AG04450 (cell line): ENCODE results near the gene STKLD1. TPM values are rescaled to one million over a fixed set of nuclear protein-coding genes. Genes with fewer than 3 reads are reported as not detected.
"Not testable (repeated sequence)": the region's sequence is repeated elsewhere in the genome, so short reads cannot be mapped to it uniquely, and the experiment has no call there.

Source experiments
- CTCF ChIA-PET: fragments of 300-600, 350-600 bp; formaldehyde crosslinking; extraction: SDS; loops from one replicate; lab custom pipeline; 2022; ENCODE audit warnings: antibody characterized with exemption, inconsistent platforms; lab: Charles Lee
- POLR2A ChIA-PET: fragments of 350-600 bp; formaldehyde crosslinking; extraction: SDS; loops from one replicate; lab custom pipeline; 2021; ENCODE audit warnings: antibody characterized with exemption, inconsistent platforms; lab: Yijun Ruan, JAX
- DNase-seq: peaks from one replicate; pipeline ENCODE4 v3.0.0-alpha.2; 2011; ENCODE audit warnings: low read depth, low spot score
- H3K27ac ChIP-seq: one replicate; pipeline ENCODE4 v1.5.1; 2012; ENCODE audit warnings: low read depth, low read length, control low read depth
- H3K27me3 ChIP-seq: one replicate; pipeline ENCODE4 v1.6.0; 2012; ENCODE audit warnings: low read length; ENCODE audit not compliant: control insufficient read depth, insufficient read depth
- H3K4me3 ChIP-seq: 2 replicates; pipeline ENCODE4 v1.5.1; 2011; ENCODE audit warnings: mild to moderate bottlenecking, low read depth, low read length, control low read depth
- H3K9me3 ChIP-seq: 2 replicates; pipeline ENCODE4 v1.5.1; 2012; ENCODE audit warnings: low read length; ENCODE audit not compliant: control insufficient read depth, insufficient read depth
- CTCF ChIP-seq: IDR thresholded peaks from 2 replicates; pipeline ENCODE4 v1.5.1; 2011; ENCODE audit warnings: low read depth, low read length, control low read depth, inconsistent platforms
- polyA plus RNA-seq: library from polyadenylated mRNA; depleted of rRNA; stranded (reverse); fragments of >200 nt; gene quantifications from 2 replicates; pipeline ENCODE4 v1.2.3, GENCODE V29; 2011

STKLD1 gene
- polyA plus RNA-seq, 1 experiment, result 0.95 TPM

- ChIA-PET POLR2A (interaction anchor here (1.8 kb wide), 1 partner anchor 8 kb away, joined by 11 read pairs; no protein-coding TSS in a partner anchor), CTCF (interaction anchor here (0.6 to 1.1 kb wide), 2 partner anchors 13 to 19 kb away, joined by 3 to 5 read pairs; no protein-coding TSS in a partner anchor)
- Histone ChIP-seq H3K27ac (no peak overlapping the region), H3K27me3 (no peaks in the 10 kb centered on the region), H3K4me3 (no peak overlapping the region), H3K9me3 (no peaks in the 10 kb centered on the region; the same call in 1 of the 2 replicates)
- DNase-seq, result no peak
- TF ChIP-seq CTCF, result no peak
Measured at GRCh38 chr9:133370685-133371084, 5.5 kb upstream of the STKLD1 start.

GRCh38 chr9:133371261-133371711 lies 4.9 kb upstream of the STKLD1 start:
- Histone ChIP-seq H3K27me3 (no peaks in the 10 kb centered on the region), H3K27ac (peak overlapping the region; percentile 42), H3K9me3 (no peaks in the 10 kb centered on the region; the same call in 1 of the 2 replicates), H3K4me3 (no peak overlapping the region)
- DNase-seq, result no peak
- CTCF ChIA-PET, result interaction anchor here (0.6 to 1.1 kb wide), 2 partner anchors 14 to 20 kb away, joined by 3 to 5 read pairs; no protein-coding TSS in a partner anchor
- TF ChIP-seq CTCF, result no peak
- POLR2A ChIA-PET, result interaction anchor here (1.5 to 2.1 kb wide), 3 partner anchors 8 to 23 kb away, joined by 7 to 11 read pairs (median 9); partner anchors contain the start of genes MED22 and RPL7A

- no peak overlapping the region for H3K4me3 ChIP-seq
- no peak overlapping the region for H3K27ac ChIP-seq
- CTCF ChIA-PET, result no interaction called here
- H3K9me3 ChIP-seq, result no peaks in the 10 kb centered on the region; the same call in 1 of the 2 replicates
- no peaks in the 10 kb centered on the region for H3K27me3 ChIP-seq
- DNase-seq, result no peak
- TF ChIP-seq CTCF, result no peak
- POLR2A ChIA-PET, result interaction anchor here (0.6 to 2.1 kb wide), 4 partner anchors 9 to 763 kb away, joined by 3 to 11 read pairs (median 8); partner anchors contain the start of genes MED22 and RPL7A
Measured at GRCh38 chr9:133372144-133372543, 4.0 kb upstream of the STKLD1 start.

GRCh38 chr9:133374612-133375115 lies 1.5 kb upstream of the STKLD1 start:
- ChIA-PET POLR2A (interaction anchor here (0.6 to 1.9 kb wide), 5 partner anchors 11 to 986 kb away, joined by 3 to 9 read pairs (median 7); partner anchors contain the start of genes MED22, RPL7A, SURF1 and SURF2), CTCF (no interaction called here)
- Histone ChIP-seq H3K27me3 (no peaks in the 10 kb centered on the region), H3K27ac (peak overlapping the region; percentile 80), H3K9me3 (peaks cover 6% of the 10 kb centered on the region), H3K4me3 (peak overlapping the region; percentile 73)
- TF ChIP-seq CTCF, result no peak
- no peak for DNase-seq

DNA sequence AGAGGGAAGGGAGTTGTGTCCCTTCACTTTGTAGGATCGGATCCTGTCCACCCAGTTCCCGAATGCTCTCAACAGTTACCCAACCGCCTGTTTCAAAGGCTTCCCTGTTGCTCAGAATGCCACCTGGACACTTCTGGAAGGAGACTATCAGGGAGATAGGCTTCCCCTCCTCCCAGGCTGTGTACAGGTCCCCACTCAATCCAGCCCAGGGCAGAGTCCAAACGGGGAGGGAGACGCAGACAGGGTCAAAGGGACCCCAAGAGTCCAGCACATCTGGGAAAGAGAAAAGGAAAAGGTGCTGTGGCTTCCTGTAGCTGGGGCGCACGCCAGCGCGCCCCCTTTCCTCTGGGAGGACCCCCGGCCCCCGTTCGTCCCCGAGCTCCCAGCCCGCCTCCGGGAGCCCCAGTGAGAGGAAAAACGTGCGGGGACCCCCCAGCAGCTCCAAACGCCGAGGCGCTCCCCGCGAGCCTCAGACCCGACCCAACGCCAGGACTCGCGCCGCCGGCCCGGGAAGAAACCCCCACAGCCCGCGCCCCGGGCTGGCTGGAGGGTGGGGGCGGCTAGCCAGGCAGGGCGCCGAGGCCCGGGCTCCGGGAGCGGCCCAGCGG lies 946 bp upstream of the STKLD1 start:
- H3K27me3 ChIP-seq, result no peaks in the 10 kb centered on the region
- peak overlapping the region; percentile 80 for H3K27ac ChIP-seq
- ChIA-PET POLR2A (interaction anchor here (0.6 to 1.9 kb wide), 5 partner anchors 11 to 986 kb away, joined by 3 to 9 read pairs (median 7); partner anchors contain the start of genes MED22, RPL7A, SURF1 and SURF2), CTCF (no interaction called here)
- TF ChIP-seq CTCF, result no peak
- H3K9me3 ChIP-seq, result peaks cover 6% of the 10 kb centered on the region
- H3K4me3 ChIP-seq, result peak overlapping the region; percentile 73
- no peak for DNase-seq

GRCh38 chr9:133377280-133377679 lies 1.1 kb downstream of the STKLD1 start:
- DNase-seq, H3K27ac ChIP-seq, H3K9me3 ChIP-seq, H3K4me3 ChIP-seq, H3K27me3 ChIP-seq: not testable (repeated sequence)
- CTCF ChIA-PET, result interaction anchor here (0.9 to 1.7 kb wide), 3 partner anchors 18 to 61 kb away, joined by 3 to 4 read pairs (median 4); no protein-coding TSS in a partner anchor
- POLR2A ChIA-PET, result interaction anchor here (0.8 to 1.1 kb wide), 3 partner anchors 29 to 347 kb away, joined by 3 to 6 read pairs (median 4); partner anchors contain the start of genes CACFD1, GTF3C5, MED22 and RPL7A
